ENCODE measurements around the gene RBM28.

DNA sequence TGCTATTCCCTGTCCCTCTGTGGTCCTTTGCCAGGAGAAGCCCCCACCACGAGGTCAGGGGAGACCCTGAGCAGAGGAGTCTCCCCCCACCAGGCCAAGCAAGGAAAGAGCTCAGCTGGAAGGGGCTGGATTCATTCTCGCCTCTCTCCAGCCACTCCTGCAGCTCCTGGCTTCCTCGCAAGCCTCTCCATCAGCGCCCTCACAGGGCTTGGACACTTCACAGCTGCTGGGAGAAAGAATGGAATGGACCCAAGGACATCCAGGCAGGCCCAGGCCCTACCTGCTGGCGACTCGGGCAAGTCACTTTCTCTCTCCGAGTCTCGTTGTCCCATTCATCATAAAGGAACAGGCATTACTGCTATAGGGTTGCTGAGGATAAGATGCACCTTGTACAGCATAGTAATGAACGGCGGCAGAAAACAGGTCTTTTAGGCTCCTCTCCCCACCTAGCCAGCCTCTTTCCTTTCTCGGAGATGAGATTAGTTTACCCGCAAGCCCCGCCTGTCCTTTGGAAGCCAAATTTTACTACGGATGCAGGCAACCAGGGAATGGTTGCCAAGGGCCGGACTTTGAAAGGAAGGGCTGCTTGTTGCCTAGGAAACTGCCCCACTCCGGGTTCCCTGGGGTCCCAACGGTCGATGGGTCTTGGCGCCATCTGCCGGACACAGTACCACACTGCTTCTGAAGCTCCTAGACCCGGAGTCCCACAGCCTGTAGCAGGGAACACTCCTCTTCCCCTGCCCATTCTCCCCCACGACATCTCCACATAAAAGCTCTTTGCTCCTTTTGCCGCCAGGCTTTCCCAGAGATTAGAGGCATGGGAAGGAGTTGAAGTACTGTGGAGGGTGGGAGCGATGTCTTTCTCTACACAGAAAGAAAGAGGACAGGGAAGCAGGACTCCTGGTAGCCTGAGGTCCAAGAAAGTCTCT, 43.8 kb upstream of the RBM28 start:
- TF ChIP-seq CTCF (conservative IDR thresholded peaks at IDR 0.05; ENCODE audit: low read depth, low read length): peak; percentile 94
- TF ChIP-seq EZH2 (IDR thresholded peaks at IDR 0.05; ENCODE audit: borderline replicate concordance, low read depth, low read length, poor library complexity, severe bottlenecking): no peak

All from A673 (cell line).